GM12878 (cell line): ENCODE measurements around the gene PSMA2. TPM values are rescaled to one million over a fixed set of nuclear protein-coding genes. Genes with fewer than 3 reads are reported as not detected.

Source experiments
- ATAC-seq: fragments of 200-7000 bp; cut with Tn5 transposase; 3 replicates; pipeline ENCODE4 v1.9.1; 2020; ENCODE audit warnings: mild to moderate bottlenecking, moderate library complexity
- BruUV-seq: library from RNA; stranded (reverse); fragments of 400-500 nt; replicated peaks from 2 replicates; lab custom pipeline; 2021; lab: Mats Ljungman, UMichigan
- CTCF ChIA-PET: fragments of 300-600 bp; sonication (Branson Sonifier 250); formaldehyde crosslinking; extraction: SDS; loops from one replicate; lab custom pipeline; 2021; ENCODE audit warnings: inconsistent platforms; lab: Yijun Ruan, JAX
- POLR2A ChIA-PET: fragments of 350-600 bp; formaldehyde crosslinking; extraction: SDS; loops from one replicate; lab custom pipeline; 2021; ENCODE audit warnings: inconsistent platforms; lab: Charles Lee
- RAD21 ChIA-PET: fragments of 300-600 bp; sonication (Branson Sonifier 250); formaldehyde crosslinking; loops from one replicate; lab custom pipeline; 2023; ENCODE audit warnings: antibody characterized with exemption; ENCODE audit not compliant: unreplicated experiment; lab: Charles Lee
- SMC1A ChIA-PET: fragments of 300-600 bp; sonication (Branson Sonifier 250); formaldehyde crosslinking; loops from one replicate; lab custom pipeline; 2023; ENCODE audit not compliant: unreplicated experiment, uncharacterized antibody; lab: Charles Lee
- DNase-seq: peaks from one replicate; pipeline ENCODE4 v3.0.0-alpha.2; 2011; ENCODE audit warnings: low read depth, low spot score
- FAIRE-seq: peaks from 3 replicates; lab custom pipeline; 2011; peaks lifted over from hg19 to GRCh38; lab: Jason Lieb, UNC
- H2AFZ ChIP-seq: 2 replicates; pipeline ENCODE4 v1.6.0; 2011; ENCODE audit warnings: low read depth, low read length, control low read depth; ENCODE audit not compliant: control insufficient read depth
- H3K27ac ChIP-seq: 2 replicates; pipeline ENCODE4 v1.5.1; 2011; ENCODE audit warnings: control low read depth; ENCODE audit not compliant: control insufficient read depth, insufficient read depth
- H3K27me3 ChIP-seq, 2 experiments: replicated peaks in 1 of 2; 2 replicates each; pipeline versions ENCODE4 v1.6.0 to v1.6.1; 2011; ENCODE audit warnings: low read length in 1 of 2; ENCODE audit not compliant: control insufficient read depth in 2 of 2, insufficient read depth in 2 of 2
- H3K36me3 ChIP-seq, 2 experiments: 2 replicates each; pipeline ENCODE4 v1.5.1; 2011; ENCODE audit warnings: low read length in 1 of 2; ENCODE audit not compliant: control insufficient read depth in 2 of 2, insufficient read depth in 2 of 2
- H3K4me1 ChIP-seq: 2 replicates; pipeline ENCODE4 v1.6.1; 2011; ENCODE audit warnings: mild to moderate bottlenecking, low read length, moderate library complexity, mixed read lengths; ENCODE audit not compliant: control insufficient read depth, insufficient read depth
- H3K4me2 ChIP-seq: 2 replicates; pipeline ENCODE4 v1.6.0; 2011; ENCODE audit warnings: control low read depth; ENCODE audit not compliant: control insufficient read depth, insufficient read depth
- H3K4me3 ChIP-seq: fragments of 200-600 bp; sonication (generic); 2 replicates; pipeline ENCODE4 v1.5.1; 2016
- H3K79me2 ChIP-seq: 2 replicates; pipeline ENCODE4 v1.6.0; 2011; ENCODE audit warnings: low read length; ENCODE audit not compliant: control insufficient read depth, insufficient read depth
- H3K9ac ChIP-seq: 2 replicates; pipeline ENCODE4 v1.8.0; 2011; ENCODE audit warnings: low read length, control low read depth, mixed read lengths; ENCODE audit not compliant: control insufficient read depth, insufficient read depth
- H3K9me3 ChIP-seq: replicated peaks from 3 replicates; pipeline ENCODE4 v1.5.1; 2011; ENCODE audit warnings: mild to moderate bottlenecking, low read length; ENCODE audit not compliant: control insufficient read depth, insufficient read depth
- H4K20me1 ChIP-seq: 2 replicates; pipeline ENCODE4 v1.6.0; 2011; ENCODE audit not compliant: control insufficient read depth, insufficient read depth
- FOS ChIP-seq: IDR thresholded peaks from 3 replicates; pipeline ENCODE4 v1.6.1; 2011; ENCODE audit warnings: borderline replicate concordance; ENCODE audit not compliant: insufficient read length; ENCODE audit errors: extremely low read depth
- MXI1 ChIP-seq: fragments of 150-350 bp; IDR thresholded peaks from 2 replicates; pipeline ENCODE4 v1.6.1; 2011; ENCODE audit warnings: low read depth, mild to moderate bottlenecking, inconsistent platforms, low read length, improper control_type of control experiment
- NRF1 ChIP-seq: conservative IDR thresholded peaks from 2 replicates; pipeline ENCODE4 v1.6.1; 2011; ENCODE audit warnings: mild to moderate bottlenecking, low read depth, low read length, improper control_type of control experiment
- PAX8 ChIP-seq: fragments of 450-650 bp; IDR thresholded peaks from 2 replicates; pipeline ENCODE4 v1.6.1; 2017; ENCODE audit warnings: mild to moderate bottlenecking, moderate library complexity
- POLR2AphosphoS2 ChIP-seq: IDR thresholded peaks from 2 replicates; pipeline ENCODE4 v1.6.1; 2011; ENCODE audit warnings: low read depth, mild to moderate bottlenecking, low read length, improper control_type of control experiment, moderate library complexity
- SMC3 ChIP-seq: IDR thresholded peaks from 2 replicates; pipeline ENCODE4 v1.6.1; 2011; ENCODE audit warnings: low read length, improper control_type of control experiment, borderline replicate concordance
- TCF12 ChIP-seq: IDR thresholded peaks from 2 replicates; pipeline ENCODE4 v1.6.1; 2011; ENCODE audit warnings: low read depth, mild to moderate bottlenecking, low read length
- ZNF622 ChIP-seq: fragments of 450-650 bp; IDR thresholded peaks from 2 replicates; pipeline ENCODE4 v1.6.1; 2017; ENCODE audit warnings: mild to moderate bottlenecking, inconsistent platforms
- ZZZ3 ChIP-seq: IDR thresholded peaks from 2 replicates; pipeline ENCODE4 v1.6.1; 2011; ENCODE audit warnings: low read depth; ENCODE audit not compliant: control insufficient read depth, insufficient read length
- WGBS: methylation state at CpG from one replicate; pipeline ENCODE4 v1.1.6; 2016; ENCODE audit warnings: low lambda C conversion rate; ENCODE audit not compliant: insufficient replicate concordance, insufficient coverage; ENCODE audit errors: missing lambda C conversion rate; 5-methylcytosine and 5-hydroxymethylcytosine counted together
- in situ Hi-C: fragments of 300-500 bp; cut with MboI; formaldehyde crosslinking; loops from 9 replicates; pipeline ENCODE4 v1.14.3; 2018; ENCODE audit warnings: mixed read lengths
- intact Hi-C: fragments of 100-400 bp; cut with micrococcal nuclease; formaldehyde crosslinking; loops from one replicate; pipeline ENCODE4 v1.14.2; 2022; ENCODE audit not compliant: unreplicated experiment
- polyA plus RNA-seq, 11 experiments: library from polyadenylated mRNA; depleted of rRNA in 4 of 11; unstranded in 6 of 11; stranded (reverse) in 5 of 11; fragments of >200 nt; fragmentation: Nextera tagmentation in 4 of 11; fragmentation: Illumina TruSeq in 1 of 11; extraction: Ambion mirVana in 4 of 11; extraction: Trizol in 1 of 11; gene quantifications; 1 replicate in 1 of 11; 2 replicates in 10 of 11; pipeline versions ENCODE4 v1.2.1 to v1.2.3, GENCODE V29; 2011 to 2016; ENCODE audit warnings: inconsistent platforms in 2 of 11, missing spikeins in 2 of 11, low read depth in 1 of 11
- total RNA-seq, 4 experiments: library from RNA; depleted of rRNA in 3 of 4; stranded (reverse); fragments of >200 nt in 3 of 4; fragmentation: Illumina TruSeq in 1 of 4; extraction: Trizol in 1 of 4; gene quantifications; 2 replicates each; pipeline versions ENCODE4 v1.2.1 to v1.2.3, GENCODE V29; 2013 to 2021
- TF ChIP-seq, protein P1 (sequence below): IDR thresholded peaks from 2 replicates; pipeline ENCODE4 v1.6.1; 2011; ENCODE audit warnings: borderline replicate concordance, low read depth, mild to moderate bottlenecking, moderate library complexity, low read length; ENCODE audit not compliant: insufficient read depth, poor library complexity, severe bottlenecking
- TF ChIP-seq, protein P2 (sequence below): IDR thresholded peaks from 2 replicates; pipeline ENCODE4 v1.6.1; 2012; ENCODE audit warnings: low read depth, low read length, improper control_type of control experiment

The PSMA2 gene
- total and polyA plus RNA-seq, 10 of the 15 experiments (the other 5 are each of a cell fraction or from before 2014, with no cell fraction given): 129 to 1,223 (median 317) TPM

DNA sequence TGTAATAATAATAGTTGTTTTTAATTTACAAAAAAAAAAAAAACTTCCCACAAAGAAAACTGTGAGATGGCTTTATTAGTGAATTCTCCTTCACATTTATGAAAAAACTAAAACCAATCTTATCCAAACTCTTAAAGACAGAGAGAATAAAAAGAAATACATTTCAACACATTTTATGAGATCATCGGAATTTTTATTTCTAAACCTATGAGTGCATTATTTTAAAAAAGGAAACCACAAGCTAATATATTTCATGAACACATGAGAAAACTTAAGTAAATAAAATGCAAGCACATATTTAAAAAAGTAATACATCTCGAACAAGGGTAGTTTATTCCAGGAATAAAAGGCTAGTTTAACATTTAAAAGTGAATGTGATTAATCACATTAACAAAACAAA lies 51.6 kb downstream of the PSMA2 start:
- DNase-seq (no peak), FAIRE-seq (no peak), ATAC-seq (no peak)
- H3K9me3 ChIP-seq: no peaks in the 10 kb centered on the region
- no peaks in the 10 kb centered on the region for H3K36me3 ChIP-seq
- no peaks in the 10 kb centered on the region for H3K4me1 ChIP-seq
- no peak overlapping the region for H3K4me2 ChIP-seq
- intact Hi-C loops: no loop called here
- WGBS: 55% methylated on average over 2 of the region's 2 CpGs
- CTCF ChIA-PET: interaction anchor here (1.3 to 1.7 kb wide), 3 partner anchors 37 to 940 kb away, joined by 4 to 7 read pairs (median 4); no protein-coding TSS in a partner anchor
- H3K79me2 ChIP-seq: no peaks in the 10 kb centered on the region
- no peak overlapping the region for H3K27ac ChIP-seq
- H2AFZ ChIP-seq: no peak overlapping the region
- no peak overlapping the region for H3K4me3 ChIP-seq
- in situ Hi-C loops: no loop called here
- SMC1A ChIA-PET: no interaction called here
- H4K20me1 ChIP-seq: no peaks in the 10 kb centered on the region
- TF ChIP-seq SMC3 (no peak), FOS (no peak), ZNF622 (no peak), NRF1 (no peak), PAX8 (no peak)
- POLR2A ChIA-PET: no interaction called here
- H3K9ac ChIP-seq: no peak overlapping the region
- peaks cover 0 to 1% of the 10 kb centered on the region in 2 experiments; a peak in 1 of 4 replicates for H3K27me3 ChIP-seq
- BruUV-seq: no TSS peak
- RAD21 ChIA-PET: no interaction called here

DNA sequence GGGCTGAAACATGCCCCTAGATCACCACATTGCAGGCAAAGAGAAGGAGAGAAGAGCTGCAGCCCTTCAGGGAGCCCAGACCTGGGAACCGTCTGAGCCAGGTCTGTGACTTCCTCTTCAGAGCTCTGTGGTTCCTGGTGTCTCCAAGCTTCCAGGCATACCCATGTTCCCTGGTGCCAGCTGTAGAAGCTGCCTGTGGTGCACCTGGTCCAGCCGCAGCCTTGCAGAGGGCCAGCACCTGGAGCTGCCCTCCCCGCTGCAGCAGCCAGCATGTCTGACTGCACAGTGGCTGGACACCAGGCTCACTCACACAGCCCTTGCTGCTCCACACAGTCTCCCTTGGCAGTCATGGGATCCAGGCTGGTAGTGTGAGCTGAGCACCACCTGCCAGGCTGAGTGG lies 53.7 kb downstream of the PSMA2 start:
- 49% methylated on average over 3 of the region's 3 CpGs for WGBS
- POLR2A ChIA-PET: no interaction called here
- Histone ChIP-seq H3K9me3 (no peaks in the 10 kb centered on the region), H3K4me2 (no peak overlapping the region), H3K9ac (no peak overlapping the region), H3K27ac (no peak overlapping the region), H3K79me2 (no peaks in the 10 kb centered on the region), H4K20me1 (no peaks in the 10 kb centered on the region), H3K4me3 (no peak overlapping the region), H3K36me3 (no peaks in the 10 kb centered on the region), H3K27me3 (peaks cover 0 to 1% of the 10 kb centered on the region in 2 experiments; a peak in 1 of 4 replicates), H3K4me1 (no peaks in the 10 kb centered on the region), H2AFZ (no peak overlapping the region)
- ATAC-seq (no peak), DNase-seq (no peak), FAIRE-seq (no peak)
- no TSS peak for BruUV-seq
- SMC1A ChIA-PET: interaction anchor here (1.1 to 2.3 kb wide), 2 partner anchors 901 to 960 kb away, joined by 3 to 9 read pairs; no protein-coding TSS in a partner anchor
- RAD21 ChIA-PET: interaction anchor here (2.7 kb wide), 1 partner anchor 937 kb away, joined by 13 read pairs; no protein-coding TSS in a partner anchor
- intact Hi-C loops: loop anchor here (5.0 kb wide), 1 partner anchor 936 kb away; no protein-coding TSS in a partner anchor
- in situ Hi-C loops: no loop called here
- CTCF ChIA-PET: interaction anchor here (1.5 to 2.9 kb wide), 5 partner anchors 35 to 935 kb away, joined by 4 to 22 read pairs (median 6); no protein-coding TSS in a partner anchor
- TF ChIP-seq TCF12: no peak
- TF ChIP-seq, protein P1, sequence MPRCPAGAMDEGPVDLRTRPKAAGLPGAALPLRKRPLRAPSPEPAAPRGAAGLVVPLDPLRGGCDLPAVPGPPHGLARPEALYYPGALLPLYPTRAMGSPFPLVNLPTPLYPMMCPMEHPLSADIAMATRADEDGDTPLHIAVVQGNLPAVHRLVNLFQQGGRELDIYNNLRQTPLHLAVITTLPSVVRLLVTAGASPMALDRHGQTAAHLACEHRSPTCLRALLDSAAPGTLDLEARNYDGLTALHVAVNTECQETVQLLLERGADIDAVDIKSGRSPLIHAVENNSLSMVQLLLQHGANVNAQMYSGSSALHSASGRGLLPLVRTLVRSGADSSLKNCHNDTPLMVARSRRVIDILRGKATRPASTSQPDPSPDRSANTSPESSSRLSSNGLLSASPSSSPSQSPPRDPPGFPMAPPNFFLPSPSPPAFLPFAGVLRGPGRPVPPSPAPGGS: no peak
- no peak for TF ChIP-seq POLR2AphosphoS2
- TF ChIP-seq, protein P2, sequence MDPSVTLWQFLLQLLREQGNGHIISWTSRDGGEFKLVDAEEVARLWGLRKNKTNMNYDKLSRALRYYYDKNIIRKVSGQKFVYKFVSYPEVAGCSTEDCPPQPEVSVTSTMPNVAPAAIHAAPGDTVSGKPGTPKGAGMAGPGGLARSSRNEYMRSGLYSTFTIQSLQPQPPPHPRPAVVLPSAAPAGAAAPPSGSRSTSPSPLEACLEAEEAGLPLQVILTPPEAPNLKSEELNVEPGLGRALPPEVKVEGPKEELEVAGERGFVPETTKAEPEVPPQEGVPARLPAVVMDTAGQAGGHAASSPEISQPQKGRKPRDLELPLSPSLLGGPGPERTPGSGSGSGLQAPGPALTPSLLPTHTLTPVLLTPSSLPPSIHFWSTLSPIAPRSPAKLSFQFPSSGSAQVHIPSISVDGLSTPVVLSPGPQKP: no peak
- TF ChIP-seq ZZZ3: no peak
- TF ChIP-seq MXI1: no peak
